Lung (tissue), 12 donors: ENCODE measurements around the gene OR4D10. TPM values are rescaled to one million over a fixed set of nuclear protein-coding genes. Genes with fewer than 3 reads are reported as not detected.

Experiments
- ATAC-seq: fragments of 200-7000 bp; cut with Tn5 transposase; one replicate; pipeline ENCODE4 v1.9.1; 2020; ENCODE audit warnings: moderate number of reproducible peaks; ENCODE audit not compliant: insufficient read depth, low FRiP score
- DNase-seq, 3 donors: peaks; one replicate each; pipeline ENCODE4 v3.0.0-alpha.2; 2013 to 2017
- H3K27ac ChIP-seq, 2 donors: one replicate each; pipeline ENCODE4 v1.5.1; 2013; ENCODE audit warnings: mild to moderate bottlenecking in 2 of 2, moderate library complexity in 2 of 2, control low read depth in 1 of 2, inconsistent platforms in 1 of 2, low read depth in 1 of 2, low read length in 1 of 2
- H3K27me3 ChIP-seq, 3 donors: one replicate each; pipeline ENCODE4 v1.5.1; 2013; ENCODE audit warnings: low read length in 2 of 3; ENCODE audit not compliant: control insufficient read depth in 3 of 3, insufficient read depth in 3 of 3
- H3K36me3 ChIP-seq, 4 donors: one replicate each; pipeline ENCODE4 v1.5.1; 2013; ENCODE audit warnings: low read length in 4 of 4, mild to moderate bottlenecking in 1 of 4, moderate library complexity in 1 of 4; ENCODE audit not compliant: control insufficient read depth in 4 of 4, insufficient read depth in 4 of 4
- H3K4me1 ChIP-seq, 5 donors: one replicate each; pipeline ENCODE4 v1.5.1; 2013; ENCODE audit warnings: low read length in 5 of 5, mild to moderate bottlenecking in 2 of 5, moderate library complexity in 1 of 5; ENCODE audit not compliant: control insufficient read depth in 5 of 5, insufficient read depth in 5 of 5
- H3K4me3 ChIP-seq: one replicate; pipeline ENCODE4 v1.5.1; 2013; ENCODE audit warnings: mild to moderate bottlenecking, control low read depth, moderate library complexity
- H3K9ac ChIP-seq, 2 donors: one replicate each; pipeline ENCODE4 v1.5.1; 2013; ENCODE audit warnings: low read length in 2 of 2, control low read depth in 1 of 2; ENCODE audit not compliant: insufficient read depth in 1 of 2
- H3K9me3 ChIP-seq, 4 donors: one replicate each; pipeline ENCODE4 v1.5.1; 2013; ENCODE audit warnings: low read length in 3 of 4, mild to moderate bottlenecking in 1 of 4, moderate library complexity in 1 of 4; ENCODE audit not compliant: control insufficient read depth in 4 of 4, insufficient read depth in 3 of 4
- WGBS, 2 donors: extraction: QIAGEN DNeasy Blood & Tissue Kit; methylation state at CpG; one replicate each; pipeline ENCODE4 v1.1.7; 2013; 5-methylcytosine and 5-hydroxymethylcytosine counted together
- polyA plus RNA-seq, 2 donors: library from polyadenylated mRNA; stranded (reverse); fragments of 200-250 nt; gene quantifications; one replicate each; pipeline ENCODE4 v1.2.1, GENCODE V29; 2013
- total RNA-seq, 2 donors: library from RNA; depleted of rRNA in 1 of 2; stranded (reverse); fragments of >200 nt in 1 of 2; gene quantifications; one replicate each; pipeline ENCODE4 v1.2.1, GENCODE V29; 2014 to 2021
- TF ChIP-seq, protein P1 (sequence below): IDR thresholded peaks from 2 replicates; pipeline ENCODE4 v1.5.1; 2012; ENCODE audit warnings: mild to moderate bottlenecking; ENCODE audit errors: control extremely low read depth, extremely low read depth
- donor health status: control.
- donor health status: control.
- donor health status: Bipolar disorder and iron deficiency.
- donor health status: healthy.
- donor health status: DM: yes; HTN: yes; CAD: no.

OR4D10 gene
- total and polyA plus RNA-seq, 4 donors: not detected

DNA sequence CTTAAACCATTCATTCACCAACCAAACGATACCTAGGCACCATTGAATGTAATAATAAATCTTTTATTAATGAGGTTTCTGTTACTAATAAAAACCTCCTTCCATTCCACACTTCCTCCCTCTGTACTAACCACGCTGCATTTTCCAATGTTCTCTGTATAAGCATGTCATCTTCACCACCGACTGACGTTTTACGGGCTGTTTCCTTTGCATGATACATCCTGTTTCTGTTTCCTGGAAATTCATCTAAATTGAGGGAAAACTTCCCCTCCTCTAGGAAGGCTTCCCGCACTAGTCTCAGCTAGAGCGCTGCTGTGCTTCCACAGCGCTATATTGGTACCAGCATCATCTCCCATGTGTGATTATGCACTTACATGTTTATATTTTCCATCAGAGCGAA, 2.1 kb downstream of the OR4D10 start:
- no peak overlapping the region for H3K27ac ChIP-seq
- no peaks in the 10 kb centered on the region for H3K4me1 ChIP-seq
- DNase-seq (peak in 2 of 3 donors; percentile 4 to 11), ATAC-seq (no peak)
- H3K27me3 ChIP-seq: no peaks in the 10 kb centered on the region
- no peak overlapping the region for H3K4me3 ChIP-seq
- 50 to 53% methylated on average over 9 of the region's 9 CpGs for WGBS, 2 donors
- TF ChIP-seq, protein P1, sequence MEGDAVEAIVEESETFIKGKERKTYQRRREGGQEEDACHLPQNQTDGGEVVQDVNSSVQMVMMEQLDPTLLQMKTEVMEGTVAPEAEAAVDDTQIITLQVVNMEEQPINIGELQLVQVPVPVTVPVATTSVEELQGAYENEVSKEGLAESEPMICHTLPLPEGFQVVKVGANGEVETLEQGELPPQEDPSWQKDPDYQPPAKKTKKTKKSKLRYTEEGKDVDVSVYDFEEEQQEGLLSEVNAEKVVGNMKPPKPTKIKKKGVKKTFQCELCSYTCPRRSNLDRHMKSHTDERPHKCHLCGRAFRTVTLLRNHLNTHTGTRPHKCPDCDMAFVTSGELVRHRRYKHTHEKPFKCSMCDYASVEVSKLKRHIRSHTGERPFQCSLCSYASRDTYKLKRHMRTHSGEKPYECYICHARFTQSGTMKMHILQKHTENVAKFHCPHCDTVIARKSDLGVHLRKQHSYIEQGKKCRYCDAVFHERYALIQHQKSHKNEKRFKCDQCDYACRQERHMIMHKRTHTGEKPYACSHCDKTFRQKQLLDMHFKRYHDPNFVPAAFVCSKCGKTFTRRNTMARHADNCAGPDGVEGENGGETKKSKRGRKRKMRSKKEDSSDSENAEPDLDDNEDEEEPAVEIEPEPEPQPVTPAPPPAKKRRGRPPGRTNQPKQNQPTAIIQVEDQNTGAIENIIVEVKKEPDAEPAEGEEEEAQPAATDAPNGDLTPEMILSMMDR: no peak
- H3K9ac ChIP-seq: no peak overlapping the region
- H3K9me3 ChIP-seq: no peaks in the 10 kb centered on the region
- no peaks in the 10 kb centered on the region for H3K36me3 ChIP-seq

DNA sequence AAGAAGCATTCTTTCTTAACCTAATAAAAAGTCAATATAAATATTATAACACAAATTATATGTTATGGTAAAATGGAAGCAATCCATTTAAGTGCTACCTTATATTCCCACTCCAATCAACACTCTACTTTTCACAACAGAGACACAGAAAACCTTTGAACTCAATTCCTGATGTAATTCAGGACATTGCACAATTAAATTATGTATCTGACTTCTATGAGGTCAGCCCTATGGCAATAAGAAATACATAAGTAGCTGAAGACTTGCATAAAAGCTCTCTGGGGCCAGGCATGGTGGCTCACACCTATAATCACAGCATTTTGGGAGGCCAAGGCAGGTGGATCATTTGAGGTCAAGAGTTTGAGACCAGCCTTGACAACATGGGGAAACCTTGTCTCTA, 6.8 kb downstream of the OR4D10 start:
- H3K9ac ChIP-seq: no peak overlapping the region
- no peaks in the 10 kb centered on the region for H3K27me3 ChIP-seq
- TF ChIP-seq, protein P1: no peak
- no peaks in the 10 kb centered on the region for H3K4me1 ChIP-seq
- ATAC-seq (no peak), DNase-seq (no peak)
- H3K4me3 ChIP-seq: no peak overlapping the region
- no peaks in the 10 kb centered on the region for H3K36me3 ChIP-seq
- no peak overlapping the region for H3K27ac ChIP-seq
- H3K9me3 ChIP-seq: no peaks in the 10 kb centered on the region

DNA sequence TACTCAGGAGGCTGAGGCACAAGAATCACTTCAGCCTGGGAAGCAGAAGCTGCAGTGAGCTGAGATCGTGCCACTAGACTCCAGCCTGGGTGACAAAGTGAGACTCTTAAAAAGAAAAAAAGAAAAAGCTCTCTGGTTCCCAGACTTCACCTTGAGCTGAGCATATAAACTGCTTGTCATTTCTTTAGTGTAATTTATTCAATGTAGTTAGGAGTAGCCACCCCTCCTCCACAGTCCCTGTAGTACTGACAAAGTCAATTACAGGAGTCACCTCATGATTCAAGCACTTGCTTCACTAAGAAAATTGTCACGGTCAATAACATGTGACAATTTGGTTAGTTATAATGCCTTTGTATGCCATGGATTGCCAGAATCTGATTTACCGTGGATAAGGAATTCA, 7.2 kb downstream of the OR4D10 start:
- Histone ChIP-seq H3K4me3 (no peak overlapping the region), H3K27ac (no peak overlapping the region), H3K4me1 (no peaks in the 10 kb centered on the region), H3K9me3 (no peaks in the 10 kb centered on the region), H3K27me3 (no peaks in the 10 kb centered on the region), H3K36me3 (no peaks in the 10 kb centered on the region), H3K9ac (no peak overlapping the region)
- no peak for DNase-seq
- 79 to 89% methylated on average over 3 of the region's 3 CpGs for WGBS, 2 donors
- TF ChIP-seq, protein P1: no peak
- ATAC-seq: no peak

DNA sequence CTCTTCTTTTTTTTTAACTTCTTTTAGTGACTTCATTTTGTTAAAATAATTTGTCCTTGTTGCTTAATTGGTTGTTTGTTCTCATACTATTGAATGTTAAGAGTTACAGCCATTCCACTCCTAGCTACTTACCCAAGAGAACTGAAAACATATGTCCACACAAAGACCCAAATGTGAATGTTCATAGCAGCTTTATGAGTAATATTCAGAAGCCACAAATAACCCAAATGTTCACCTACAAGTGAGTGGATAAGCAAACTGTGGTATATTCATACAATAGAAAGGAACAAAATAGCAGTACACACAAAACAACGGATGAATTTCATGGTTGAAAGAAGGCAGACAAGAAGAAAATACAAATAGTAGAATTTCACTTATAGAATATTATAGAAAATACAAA, 28.8 kb downstream of the OR4D10 start:
- no peak for ATAC-seq
- H3K9ac ChIP-seq: no peak overlapping the region

More for the DNA sequence above, 28.8 kb downstream of the OR4D10 start:
- Histone ChIP-seq H3K36me3 (no peaks in the 10 kb centered on the region), H3K9me3 (peaks cover 0 to 6% (median 0%) of the 10 kb centered on the region in 4 donors), H3K4me1 (no peaks in the 10 kb centered on the region), H3K27me3 (no peaks in the 10 kb centered on the region), H3K27ac (no peak overlapping the region), H3K4me3 (no peak overlapping the region)
- TF ChIP-seq, protein P1: no peak
- no peak for DNase-seq
- WGBS, 2 donors: 38 to 51% methylated on average over 1 of the region's 1 CpG
